ENCODE results near the gene IL32.
"Not testable (repeated sequence)": the region's sequence is repeated elsewhere in the genome, so short reads cannot be mapped to it uniquely, and the experiment has no call there.

The IL32 gene

DNA sequence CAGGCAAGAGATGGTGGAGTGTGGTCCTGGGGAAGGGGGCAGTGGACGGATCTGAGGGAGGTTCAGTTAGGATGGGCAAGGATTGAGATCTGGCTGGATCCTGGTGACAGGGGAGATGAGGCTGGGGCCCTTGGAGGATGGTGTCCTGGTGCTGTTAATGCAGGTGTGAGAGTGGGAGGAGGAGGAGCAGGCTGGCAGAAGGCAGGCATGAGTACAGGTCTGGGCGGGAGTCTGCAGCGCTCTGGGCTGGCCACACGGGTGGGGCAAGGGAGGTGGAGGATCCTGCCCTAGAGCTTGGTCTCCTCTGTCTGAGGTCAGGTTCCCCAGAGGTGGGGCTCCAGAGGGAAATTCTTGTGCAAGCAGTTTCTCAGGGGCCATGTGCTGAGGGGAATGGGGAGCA, 6.7 kb downstream of the IL32 start:
- not testable (repeated sequence) for DNase-seq

DNA sequence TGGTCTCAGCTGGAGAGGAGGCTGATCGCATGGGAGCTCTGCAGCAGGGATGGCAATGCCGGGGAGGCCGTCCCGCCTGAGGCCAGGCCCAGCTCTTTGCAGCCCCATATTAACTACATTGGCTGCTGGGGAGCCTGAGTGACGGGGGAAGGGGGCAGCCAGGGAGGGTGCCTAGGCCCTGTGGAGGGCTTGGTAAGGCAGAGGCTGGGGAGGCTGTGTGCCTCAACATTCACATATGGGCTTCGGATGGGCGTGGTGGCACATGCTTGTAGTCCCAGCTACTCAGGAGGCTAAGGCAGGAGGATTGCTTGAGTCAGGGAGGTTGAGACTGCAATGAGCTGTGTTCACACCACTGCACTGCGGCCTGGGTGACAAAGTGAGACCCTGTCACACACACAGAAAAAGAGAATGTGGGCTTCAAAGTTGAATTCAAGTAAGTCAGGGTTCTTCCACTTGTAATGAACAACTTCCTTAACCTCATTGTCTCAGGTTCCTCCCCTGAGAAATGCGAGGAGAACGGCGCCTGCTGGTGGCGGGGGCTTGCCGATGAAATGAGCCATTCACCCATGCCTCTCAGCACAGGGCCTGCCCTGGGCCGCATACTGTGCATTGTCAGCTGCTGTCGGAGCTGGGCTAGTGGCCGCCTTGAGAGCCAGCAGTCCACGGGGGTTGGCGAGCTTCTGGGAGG, 7.3 kb downstream of the IL32 start:
- not testable (repeated sequence) for DNase-seq

DNA sequence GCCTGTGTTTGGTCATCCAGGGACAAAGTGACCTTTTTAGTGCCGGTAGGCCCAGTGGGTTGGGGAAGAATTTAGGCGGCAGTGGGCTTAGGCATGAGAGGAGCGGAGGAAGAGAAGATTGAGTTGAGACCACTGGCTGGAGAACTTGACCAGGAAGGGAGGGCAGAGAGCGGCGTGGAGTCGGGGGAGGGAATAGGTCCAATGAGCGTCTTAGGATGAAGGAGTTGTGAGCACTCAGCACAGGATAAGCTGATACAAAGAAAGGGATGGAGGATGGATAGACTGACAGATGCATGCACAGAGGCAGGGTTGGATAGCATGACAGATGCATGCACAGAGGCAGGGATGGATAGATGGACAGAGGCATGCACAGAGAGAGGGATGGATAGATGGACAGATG, 8.0 kb downstream of the IL32 start:
- no peak for DNase-seq

DNA sequence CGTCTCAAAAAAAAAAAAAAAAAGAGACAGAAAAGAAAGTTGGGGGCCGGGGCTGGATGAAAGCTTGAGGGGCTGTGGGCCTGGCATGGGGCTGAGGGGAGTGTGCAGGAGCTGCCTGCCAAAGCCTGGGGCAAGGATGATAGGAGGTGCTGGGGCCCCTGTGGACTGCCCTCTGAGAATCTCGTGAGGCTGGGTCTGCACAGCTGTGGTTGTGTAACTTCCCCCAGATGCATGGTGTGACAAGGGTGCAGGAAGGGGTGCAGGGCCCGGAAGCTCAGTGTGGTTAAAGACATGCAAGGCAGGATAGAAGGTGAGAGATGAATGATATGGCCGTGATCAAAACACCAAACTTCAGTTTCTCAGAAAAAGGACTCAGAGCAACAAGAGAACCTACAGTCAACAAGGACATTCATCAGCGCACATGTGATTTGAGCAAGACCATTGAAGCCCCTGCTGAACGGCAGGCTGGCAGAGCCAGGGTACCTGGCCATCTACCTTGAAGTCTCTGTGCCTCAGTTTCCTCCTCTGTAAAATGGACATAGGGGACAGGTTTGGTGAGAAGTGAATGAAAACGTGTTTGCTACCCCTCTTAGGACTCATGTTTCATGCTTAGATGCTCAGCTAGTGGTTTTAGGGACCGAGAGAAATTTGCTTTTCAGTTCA, 9.6 kb downstream of the IL32 start:
- no peak for DNase-seq

DNA sequence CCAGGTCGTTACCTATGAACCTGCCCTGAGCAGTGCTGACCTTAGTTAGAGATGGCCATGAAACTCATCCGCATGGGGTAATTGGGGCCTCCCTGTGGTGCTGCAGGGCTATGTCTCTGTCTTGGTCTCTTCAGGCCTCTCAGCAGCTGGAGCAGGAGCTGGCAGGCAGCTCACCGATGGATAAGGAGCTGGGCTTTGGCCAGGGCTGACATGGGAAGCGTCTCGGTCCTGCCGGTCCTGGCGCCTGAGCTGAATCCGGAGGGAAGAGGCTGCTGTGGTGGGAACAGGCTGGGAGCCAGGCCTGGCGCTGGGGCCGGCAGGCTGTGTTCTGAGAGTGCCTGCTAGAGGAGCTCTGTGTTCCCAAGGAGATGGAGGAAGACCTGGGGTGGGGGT, 10.1 kb downstream of the IL32 start:
- DNase-seq, result no peak

DNA sequence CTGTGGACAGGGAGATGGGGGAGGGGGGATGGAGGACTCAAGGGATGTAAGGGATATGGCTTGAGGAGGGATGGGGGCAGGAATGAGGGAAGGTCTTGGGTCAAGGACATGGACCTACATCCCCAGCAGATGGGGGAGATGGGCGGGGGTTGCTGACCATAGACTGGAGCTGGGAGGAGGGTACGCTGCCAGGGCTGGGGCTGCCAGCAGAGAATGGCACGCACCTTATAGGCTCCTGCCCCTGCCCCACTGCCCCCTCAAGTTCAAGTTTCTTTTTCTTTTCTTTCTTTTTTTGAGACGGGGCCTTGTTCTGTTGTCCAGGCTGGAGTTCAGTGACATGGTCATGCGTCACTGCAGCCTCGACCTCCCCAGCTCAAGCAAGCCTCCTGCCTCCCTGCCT, 10.5 kb downstream of the IL32 start:
- not testable (repeated sequence) for DNase-seq

DNA sequence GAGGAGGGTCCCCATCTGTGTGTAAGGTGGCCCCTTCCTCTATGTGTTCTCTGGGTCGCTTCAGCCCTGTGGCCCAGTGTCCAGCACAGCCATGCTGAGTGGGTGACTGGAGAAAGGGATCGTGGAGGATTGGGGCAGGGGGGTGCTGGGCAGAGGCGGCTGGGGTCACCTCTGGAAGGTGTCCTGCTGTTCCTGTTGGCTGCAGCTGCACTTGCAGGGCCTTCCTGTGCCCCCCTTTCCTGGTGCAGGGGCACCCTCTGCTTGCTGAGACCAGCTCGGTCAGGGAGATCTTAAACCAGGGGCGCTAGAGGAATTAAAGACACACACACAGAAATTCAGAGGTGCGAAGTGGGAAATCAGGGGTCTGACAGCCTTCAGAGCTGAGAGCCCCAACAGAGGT, 11.1 kb downstream of the IL32 start:
- no peak for DNase-seq

DNA sequence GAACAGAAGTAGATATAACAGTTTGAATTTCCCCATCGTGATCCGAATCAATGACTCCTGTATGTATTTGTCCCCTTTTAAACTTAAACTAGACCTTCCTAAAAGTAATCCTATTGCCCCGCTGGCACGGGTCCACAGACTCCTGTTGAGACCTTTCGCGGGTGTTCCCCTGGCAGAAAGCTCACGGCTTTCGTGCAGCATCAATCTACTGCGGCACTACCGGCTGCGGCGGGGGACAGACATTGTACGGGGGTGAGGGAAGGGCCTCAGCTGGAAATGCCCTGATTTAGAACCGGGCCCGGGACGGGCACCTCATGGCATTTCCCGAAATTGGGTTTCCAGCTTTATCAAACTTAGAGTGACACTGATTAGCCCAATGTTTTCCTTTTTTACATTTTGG, 14.6 kb downstream of the IL32 start:
- no peak for DNase-seq

DNA sequence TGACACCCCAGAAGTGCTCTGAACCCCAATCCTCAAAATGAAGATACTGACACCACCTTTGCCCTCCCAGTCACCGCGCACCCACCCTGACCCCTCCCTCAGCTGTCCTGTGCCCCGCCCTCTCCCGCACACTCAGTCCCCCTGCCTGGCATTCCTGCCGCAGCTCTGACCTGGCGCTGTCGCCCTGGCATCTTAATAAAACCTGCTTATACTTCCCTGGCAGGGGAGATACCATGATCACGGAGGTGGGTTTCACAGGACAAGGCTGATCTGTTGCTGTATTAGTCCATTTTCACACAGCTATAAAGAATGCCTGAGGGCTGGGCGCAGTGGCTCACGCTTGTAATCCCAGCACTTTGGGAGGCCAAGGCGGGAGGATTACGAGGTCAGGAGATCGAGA, 16.5 kb downstream of the IL32 start:
- not testable (repeated sequence) for DNase-seq

DNA sequence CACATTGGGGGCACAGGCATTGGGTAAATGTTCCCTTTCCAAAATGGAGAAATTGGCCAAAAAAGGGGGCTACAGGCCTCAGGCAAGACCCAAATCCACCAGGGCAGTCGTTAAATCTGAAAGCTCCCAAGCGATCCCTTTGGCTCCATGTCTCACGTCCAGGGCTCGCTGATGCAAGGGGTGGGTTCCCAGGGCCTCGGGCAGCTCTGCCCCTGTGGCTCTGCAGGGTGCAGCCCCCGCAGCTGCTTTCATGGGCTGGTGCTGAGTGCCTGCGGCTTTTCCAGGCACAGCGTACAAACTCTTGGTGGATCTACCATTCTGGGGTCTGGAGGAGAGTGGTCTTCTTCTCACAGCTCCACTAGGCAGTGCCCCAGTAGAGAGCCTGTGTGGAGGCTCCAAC, 18.0 kb downstream of the IL32 start:
- DNase-seq, result not testable (repeated sequence)

DNA sequence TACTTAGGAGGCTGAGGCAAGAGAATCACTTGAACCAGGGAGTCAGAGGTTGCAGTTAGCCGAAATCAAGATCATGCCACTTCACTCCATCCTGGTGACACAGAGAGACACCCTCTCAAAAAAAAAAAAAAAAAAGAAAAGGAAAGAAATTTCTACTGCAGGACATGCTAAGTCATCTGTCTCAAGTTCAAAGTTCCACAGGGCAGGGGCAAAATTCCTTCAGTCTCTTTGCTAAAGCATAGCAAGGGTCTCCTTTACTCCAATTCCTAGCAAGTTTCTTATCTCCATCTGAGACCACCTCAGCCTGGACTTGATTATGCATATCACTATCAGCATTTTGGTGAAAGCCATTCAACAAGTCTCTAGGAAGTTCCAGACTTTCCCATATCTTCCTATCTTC, 19.1 kb downstream of the IL32 start:
- DNase-seq, result no peak

DNA sequence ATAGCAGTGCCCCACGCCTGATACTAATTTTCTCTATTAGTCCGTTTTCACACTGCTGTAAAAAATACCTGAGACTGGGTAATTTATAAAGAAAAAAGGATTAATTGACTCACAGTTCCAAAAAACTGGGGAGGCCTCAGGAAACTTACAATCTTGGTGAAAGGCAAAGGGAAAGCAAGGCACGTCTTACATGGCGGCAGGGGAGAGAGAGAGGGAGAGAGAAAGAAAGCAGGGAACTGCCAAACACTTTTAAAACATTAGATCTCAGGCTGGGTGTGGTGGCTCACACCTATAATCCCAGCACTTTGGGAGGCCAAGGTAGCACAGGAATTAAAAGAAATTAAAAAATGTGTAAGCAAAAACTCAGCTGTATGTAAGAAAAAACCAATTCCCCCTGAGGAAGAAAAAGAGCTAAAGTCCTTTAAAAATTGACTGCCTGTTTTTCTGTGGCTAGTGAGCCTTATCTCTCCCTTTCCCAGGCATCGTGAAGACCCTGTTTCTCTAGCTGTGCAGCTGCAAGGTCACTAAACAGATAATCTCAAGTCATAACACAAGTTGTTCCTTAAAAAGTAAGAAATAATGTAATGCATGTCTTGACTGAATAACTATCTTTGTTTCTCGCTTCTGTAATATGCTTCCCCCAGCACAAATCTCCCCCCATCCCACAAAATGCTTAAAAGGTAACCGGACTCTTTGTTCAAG, 19.7 kb downstream of the IL32 start:
- DNase-seq, result no peak

DNA sequence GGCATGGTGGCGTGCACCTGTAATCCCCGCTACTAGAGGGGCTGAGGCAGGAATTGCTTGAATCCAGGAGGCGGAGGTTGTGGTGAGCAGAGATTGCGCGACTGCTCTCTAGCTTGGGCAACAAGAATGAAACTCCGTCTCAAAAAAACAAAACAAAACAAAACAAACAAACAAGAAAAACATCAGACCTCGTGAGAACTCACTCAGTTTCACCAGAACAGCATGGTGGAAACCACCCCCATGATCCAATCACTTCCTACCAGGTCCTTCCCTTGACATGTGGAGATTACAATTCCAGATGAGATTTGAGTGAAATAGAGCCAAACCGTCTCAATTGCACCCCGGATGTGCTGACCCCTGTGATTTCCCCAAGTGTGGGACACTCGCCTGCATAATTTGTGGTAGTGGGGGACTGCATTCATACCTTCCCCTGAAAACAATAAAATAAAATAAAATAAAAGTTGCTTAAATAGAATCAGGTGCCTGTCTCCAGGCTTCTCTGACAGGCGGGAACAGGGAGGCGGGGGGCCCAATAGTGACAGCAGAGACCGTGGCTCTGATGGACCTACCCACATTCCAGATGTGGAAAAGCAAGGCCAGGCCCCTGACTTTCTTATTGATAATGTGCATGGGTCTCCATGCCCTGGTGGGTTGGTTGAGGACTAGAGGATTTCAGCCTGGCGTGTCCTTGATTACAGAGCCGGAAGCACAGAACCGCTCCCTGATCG, 20.6 kb downstream of the IL32 start:
- no peak for DNase-seq

DNA sequence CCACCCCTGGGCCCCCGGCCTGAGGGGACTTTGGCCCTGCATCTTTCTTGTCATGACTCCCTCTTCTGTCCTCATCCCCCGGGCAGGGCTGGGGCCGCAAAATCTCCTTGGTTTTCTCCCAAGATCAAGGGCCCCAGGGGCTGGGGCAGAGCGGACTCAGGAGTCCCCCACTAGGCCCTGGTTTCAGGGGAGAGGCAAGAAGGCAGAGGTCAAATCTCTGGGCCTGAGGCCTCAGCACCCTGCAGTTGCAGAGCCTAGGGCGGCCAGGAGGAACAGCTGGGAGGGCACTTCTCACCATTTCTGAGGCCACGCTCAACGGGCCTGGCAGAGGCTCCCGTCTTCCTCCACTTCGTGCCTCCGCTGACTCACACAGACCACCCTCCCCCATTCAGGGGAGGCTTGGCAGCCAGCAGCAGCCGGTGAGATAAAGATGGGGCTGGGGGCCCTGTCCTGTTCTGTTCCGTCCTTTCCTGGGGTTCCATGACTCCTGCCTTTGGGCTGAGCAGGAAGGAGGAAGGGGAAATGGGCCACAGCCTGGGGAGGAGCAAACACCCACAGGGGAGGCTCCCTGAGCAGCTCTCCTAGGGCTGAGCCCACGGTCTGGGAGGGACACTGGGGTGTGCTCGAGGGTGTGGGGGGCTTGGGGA, 21.3 kb downstream of the IL32 start:
- no peak for DNase-seq

DNA sequence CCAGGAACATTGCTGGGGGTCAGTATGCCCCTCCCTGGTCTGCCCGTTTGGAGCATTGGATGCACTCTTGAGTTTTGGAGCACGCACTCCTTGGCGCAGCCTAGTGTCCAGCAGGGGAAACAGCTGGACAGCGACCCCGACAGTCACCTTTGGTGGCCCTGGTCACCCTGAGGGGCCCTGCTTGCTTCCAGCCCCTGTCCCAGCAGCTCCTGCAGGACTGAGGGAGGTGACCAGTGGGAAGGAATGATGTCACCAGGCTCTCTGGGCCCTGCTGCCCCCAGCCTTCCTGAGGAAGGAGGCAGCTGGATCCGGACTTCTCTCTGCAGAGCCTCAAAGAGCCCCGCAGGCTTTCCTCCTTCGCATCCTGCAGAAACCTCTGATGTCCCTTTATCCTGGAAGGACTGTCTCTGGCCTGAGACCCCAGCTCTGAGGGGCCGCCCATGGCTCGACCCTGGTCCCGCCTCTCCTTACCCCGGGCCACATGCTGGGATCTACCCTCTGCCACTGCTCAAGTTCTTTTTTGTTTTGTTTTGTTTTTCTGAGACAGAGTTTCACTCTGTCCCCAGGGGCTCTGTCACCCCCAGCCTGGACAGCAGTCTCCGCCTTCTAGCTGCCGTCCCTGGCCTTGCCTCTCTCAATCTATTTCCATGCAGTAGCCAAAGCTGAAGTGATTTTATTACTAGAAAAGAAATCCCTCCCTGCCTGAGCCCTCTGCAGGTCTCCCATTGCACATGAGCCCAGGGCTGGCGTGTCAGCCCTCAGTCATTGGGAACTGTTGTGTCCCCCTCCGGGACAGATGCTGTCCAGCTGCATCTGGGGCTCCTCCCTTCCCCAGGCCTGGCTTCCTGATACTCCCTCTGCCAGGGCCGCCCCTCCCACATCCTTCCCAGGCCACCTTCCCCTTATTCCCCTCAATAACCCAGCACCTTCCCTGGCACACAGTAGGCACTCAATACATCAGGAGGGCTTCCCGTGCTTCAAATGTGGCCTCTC, 22.1 kb downstream of the IL32 start:
- DNase-seq, result no peak

DNA sequence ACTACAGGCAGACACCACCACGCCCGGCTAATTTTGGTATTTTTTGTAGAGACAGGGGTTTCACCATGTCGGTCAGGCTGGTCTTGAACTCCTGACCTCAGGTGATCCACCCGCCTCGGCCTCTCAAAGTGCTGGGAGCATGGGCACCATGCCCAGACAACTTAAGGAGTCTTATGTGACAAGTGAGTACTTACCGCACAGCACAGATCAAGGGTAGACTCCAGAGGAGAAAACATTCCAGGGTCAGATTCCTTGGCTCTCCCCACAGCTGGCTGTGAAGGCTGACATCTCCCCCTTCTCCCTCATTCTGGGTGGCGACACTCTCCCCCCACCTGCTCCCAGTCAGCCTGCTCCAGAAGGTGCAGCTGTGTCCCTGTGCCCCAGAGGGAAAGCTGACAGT, 23.0 kb downstream of the IL32 start:
- no peak for DNase-seq

DNA sequence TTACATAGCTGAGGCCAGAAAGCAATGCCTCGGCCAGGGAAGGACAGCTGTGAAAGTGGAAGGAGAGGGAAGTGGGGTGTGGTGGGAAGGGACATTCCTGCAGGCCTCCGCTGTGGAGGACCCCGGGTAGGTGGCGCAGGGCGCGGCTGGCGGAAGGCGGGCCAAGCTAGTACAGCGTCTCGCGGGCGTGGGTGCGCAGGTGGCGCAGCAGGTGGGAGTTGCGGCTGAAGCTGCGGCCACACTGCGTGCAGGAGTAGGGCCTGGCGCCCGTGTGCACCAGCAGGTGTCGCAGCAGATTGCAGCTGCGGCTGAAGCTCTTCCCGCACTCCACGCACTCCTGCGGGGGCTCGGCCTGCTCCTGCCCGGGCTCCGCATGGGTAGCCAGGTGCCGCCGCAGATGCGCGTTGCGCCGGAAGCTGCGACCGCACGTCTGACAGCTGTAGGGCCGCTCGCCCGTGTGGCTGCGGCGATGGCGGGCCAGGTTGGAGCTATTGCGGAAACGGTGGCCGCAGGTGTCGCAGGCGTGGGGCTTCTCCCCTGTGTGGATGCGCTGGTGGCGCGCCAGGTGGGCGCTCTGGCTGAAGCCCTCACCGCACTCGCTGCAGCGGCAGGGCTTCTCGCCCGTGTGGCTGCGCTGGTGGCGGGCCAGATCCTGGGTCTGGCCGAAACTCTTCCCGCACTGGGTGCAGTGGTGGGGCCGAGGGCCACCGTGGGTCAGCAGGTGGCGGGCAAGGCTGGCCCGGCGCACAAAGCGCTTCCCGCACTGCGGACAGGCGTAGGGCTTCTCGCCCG, 23.7 kb downstream of the IL32 start:
- no peak for DNase-seq

DNA sequence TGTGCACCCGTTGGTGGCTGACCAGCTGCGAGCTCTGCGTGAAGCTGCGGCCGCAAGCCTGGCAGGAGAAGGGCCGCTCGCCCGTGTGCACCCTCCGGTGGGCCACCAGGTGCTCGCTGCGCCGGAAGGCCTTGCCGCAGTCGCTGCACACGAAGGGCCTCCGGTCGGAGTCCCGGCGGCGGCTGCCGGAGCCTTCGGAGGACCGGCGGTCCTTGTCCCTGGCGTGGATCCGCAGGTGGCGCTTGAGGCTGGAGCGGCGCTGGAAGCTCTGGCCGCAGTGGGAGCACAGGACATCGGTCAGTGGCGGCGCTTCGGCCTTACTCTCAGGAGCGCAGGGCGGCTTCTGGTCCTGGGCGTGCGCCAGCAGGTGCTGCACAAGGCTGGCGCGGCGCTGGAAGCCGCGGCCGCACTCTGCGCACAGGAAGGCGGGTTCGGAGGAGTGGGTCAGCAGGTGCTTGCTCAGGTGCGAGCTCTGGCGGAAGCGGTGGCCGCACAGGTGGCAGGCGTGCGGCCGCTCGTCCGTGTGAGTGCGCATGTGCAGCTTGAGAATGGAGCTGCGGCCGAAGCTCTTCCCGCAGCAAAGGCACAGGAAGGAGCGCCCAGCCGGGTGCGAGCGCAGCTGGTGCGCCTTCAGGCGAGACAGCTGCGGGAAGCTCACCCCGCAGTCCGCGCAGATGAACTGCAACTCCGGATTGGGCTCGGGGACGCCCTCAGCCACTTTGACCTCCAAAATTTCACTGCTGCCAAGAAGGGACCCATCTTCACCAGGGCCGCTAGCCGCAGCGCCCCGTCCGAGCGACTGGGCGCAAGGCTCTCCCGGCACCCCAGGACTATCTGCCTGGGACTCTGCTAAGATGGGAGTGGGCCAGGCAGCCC, 24.5 kb downstream of the IL32 start:
- no peak for DNase-seq

DNA sequence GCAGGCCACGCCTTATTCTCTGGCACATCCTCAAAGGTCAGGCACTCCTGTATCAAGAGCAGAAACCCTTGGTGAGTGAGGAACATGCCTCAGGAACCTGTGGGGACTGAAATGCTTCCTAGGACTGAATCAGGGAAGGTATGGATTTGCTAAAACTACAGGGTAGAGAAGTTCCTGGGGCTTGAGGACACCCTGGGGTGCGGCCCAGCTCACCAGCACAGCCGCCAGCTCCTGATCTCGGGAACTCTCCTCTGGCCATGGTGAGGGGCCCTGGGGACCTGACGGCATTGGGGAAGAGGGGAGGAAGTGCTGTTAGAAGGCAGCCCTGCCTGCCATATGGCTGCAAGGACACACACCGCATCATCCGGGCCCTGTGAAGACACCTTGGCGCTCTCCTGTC, 26.1 kb downstream of the IL32 start:
- DNase-seq, result no peak

DNA sequence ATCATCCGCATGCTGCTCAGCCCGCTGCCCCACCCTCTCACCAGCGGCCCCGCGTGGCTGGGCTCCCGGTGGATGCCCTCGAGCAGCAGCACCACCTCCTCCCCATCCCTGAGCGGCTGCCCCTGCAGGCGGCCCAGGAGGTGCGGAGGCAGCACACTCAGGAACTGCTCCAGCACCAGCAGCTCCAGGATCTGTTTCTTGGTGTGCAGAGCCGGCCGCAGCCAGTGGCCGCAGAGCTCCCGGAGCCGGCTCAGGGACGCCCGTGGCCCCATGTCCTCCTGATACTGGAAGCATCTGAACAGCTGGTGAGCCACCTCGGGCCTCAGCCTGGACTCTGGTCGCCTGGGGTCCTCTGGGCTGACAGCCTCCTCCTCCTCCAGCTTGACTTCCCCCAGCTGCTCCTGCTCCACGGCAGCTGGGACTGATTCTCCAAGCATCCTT, 27.1 kb downstream of the IL32 start:
- no peak for DNase-seq
